ENCODE results near the gene DPPA2.
"Not testable (repeated sequence)": the region's sequence is repeated elsewhere in the genome, so short reads cannot be mapped to it uniquely, and the experiment has no call there.

The DPPA2 gene

GRCh38 chr3:109316162-109316730 lies at the start of gene DPPA2:
TSS of gene DPPA2 (minus strand) at chr3:109316517. CDS start at chr3:109314542, 1,975 bp downstream.
- no peak for DNase-seq (ENCODE audit: low read depth)
- H3K4me3 ChIP-seq (ENCODE audit: low read depth, low read length) = no peak within 1 kb of the TSS
- TF ChIP-seq CTCF (IDR thresholded peaks at IDR 0.05; ENCODE audit: control insufficient read depth, extremely low read depth, insufficient read depth) = no peak

GRCh38 chr3:109364088-109364487 lies 47.8 kb upstream of the DPPA2 start:
- DNase-seq (ENCODE audit: low read depth) = no peak
- H3K4me3 ChIP-seq (ENCODE audit: low read depth, low read length) = no peak overlapping the region
- TF ChIP-seq CTCF (IDR thresholded peaks at IDR 0.05; ENCODE audit: control insufficient read depth, extremely low read depth, insufficient read depth) = no peak

GRCh38 chr3:109363634-109364033 lies 47.3 kb upstream of the DPPA2 start:
- H3K4me3 ChIP-seq (ENCODE audit: low read depth, low read length) = no peak overlapping the region
- DNase-seq (ENCODE audit: low read depth) = no peak
- no peak for TF ChIP-seq CTCF (IDR thresholded peaks at IDR 0.05; ENCODE audit: control insufficient read depth, extremely low read depth, insufficient read depth)

GRCh38 chr3:109362823-109363222 lies 46.5 kb upstream of the DPPA2 start:
- no peak for DNase-seq (ENCODE audit: low read depth)
- H3K4me3 ChIP-seq (ENCODE audit: low read depth, low read length) = no peak overlapping the region
- no peak for TF ChIP-seq CTCF (IDR thresholded peaks at IDR 0.05; ENCODE audit: control insufficient read depth, extremely low read depth, insufficient read depth)

GRCh38 chr3:109358809-109359208 lies 42.5 kb upstream of the DPPA2 start:
- DNase-seq (ENCODE audit: low read depth); H3K4me3 ChIP-seq (ENCODE audit: low read depth, low read length): not testable (repeated sequence)

GRCh38 chr3:109356442-109357155 lies 40.3 kb upstream of the DPPA2 start:
- DNase-seq (ENCODE audit: low read depth) = no peak
- no peak overlapping the region for H3K4me3 ChIP-seq (ENCODE audit: low read depth, low read length)
- TF ChIP-seq CTCF (IDR thresholded peaks at IDR 0.05; ENCODE audit: control insufficient read depth, extremely low read depth, insufficient read depth) = no peak

GRCh38 chr3:109355625-109356441 lies 39.5 kb upstream of the DPPA2 start:
- no peak for DNase-seq (ENCODE audit: low read depth)
- H3K4me3 ChIP-seq (ENCODE audit: low read depth, low read length) = no peak overlapping the region
- TF ChIP-seq CTCF (IDR thresholded peaks at IDR 0.05; ENCODE audit: control insufficient read depth, extremely low read depth, insufficient read depth) = no peak
